HepG2 (cell line): ENCODE data around the gene CMTM3. TPM values are rescaled to one million over a fixed set of nuclear protein-coding genes. Genes with fewer than 3 reads are reported as not detected.
A peak's percentile ranks its signal among the peaks of the same experiment; 100 is the strongest.

ENCODE experiments used
- GABPB1 ChIP-seq: IDR thresholded peaks from 2 replicates; pipeline ENCODE4 v1.6.1; 2016; ENCODE audit warnings: mild to moderate bottlenecking, missing genetic modification reagents, moderate library complexity, missing compliant biosample characterization
- HNF4G ChIP-seq, 2 experiments: sonication (generic) in 1 of 2; formaldehyde crosslinking in 1 of 2; IDR thresholded peaks; 2 replicates each; pipeline versions ENCODE4 v1.4.0 to v1.6.1; 2011 to 2020; ENCODE audit warnings: borderline replicate concordance in 2 of 2, low read depth in 2 of 2, mild to moderate bottlenecking in 2 of 2, low read length in 1 of 2, missing genetic modification reagents in 1 of 2, moderate library complexity in 1 of 2
- JDP2 ChIP-seq: sonication (generic); formaldehyde crosslinking; IDR thresholded peaks from 2 replicates; pipeline ENCODE4 v1.8.1; 2022; ENCODE audit warnings: missing genetic modification reagents, borderline replicate concordance
- KLF16 ChIP-seq, 2 experiments: sonication (generic) in 1 of 2; formaldehyde crosslinking in 1 of 2; IDR thresholded peaks; 2 replicates each; pipeline versions ENCODE4 v1.6.1 to v1.8.0; 2016 to 2023; ENCODE audit warnings: missing genetic modification reagents in 2 of 2, missing compliant biosample characterization in 1 of 2
- ZNF180 ChIP-seq: sonication (generic); formaldehyde crosslinking; IDR thresholded peaks from 2 replicates; pipeline ENCODE4 v1.4.0; 2020; ENCODE audit warnings: low read depth, missing genetic modification reagents, borderline replicate concordance
- ZNF20 ChIP-seq: sonication (generic); formaldehyde crosslinking; IDR thresholded peaks from 2 replicates; pipeline ENCODE4 v1.4.0; 2020; ENCODE audit warnings: mild to moderate bottlenecking, moderate library complexity, missing genetic modification reagents
- ZNF224 ChIP-seq: sonication (generic); formaldehyde crosslinking; IDR thresholded peaks from 2 replicates; pipeline ENCODE4 v1.5.0; 2020; ENCODE audit warnings: mild to moderate bottlenecking, missing genetic modification reagents
- ZNF232 ChIP-seq: sonication (generic); formaldehyde crosslinking; IDR thresholded peaks from 2 replicates; pipeline ENCODE4 v1.4.0; 2020; ENCODE audit warnings: missing genetic modification reagents, borderline replicate concordance
- ZNF350 ChIP-seq: sonication (generic); formaldehyde crosslinking; IDR thresholded peaks from 2 replicates; pipeline ENCODE4 v1.4.0; 2020; ENCODE audit warnings: mild to moderate bottlenecking, low read depth, missing genetic modification reagents, borderline replicate concordance
- ZNF530 ChIP-seq: sonication (generic); formaldehyde crosslinking; IDR thresholded peaks from 2 replicates; pipeline ENCODE4 v1.5.0; 2020; ENCODE audit warnings: low read depth, mild to moderate bottlenecking, missing genetic modification reagents
- ZNF563 ChIP-seq: sonication (generic); formaldehyde crosslinking; IDR thresholded peaks from 2 replicates; pipeline ENCODE4 v1.8.0; 2022; ENCODE audit warnings: mild to moderate bottlenecking, moderate library complexity, missing genetic modification reagents
- ZNF564 ChIP-seq: sonication (generic); formaldehyde crosslinking; IDR thresholded peaks from 2 replicates; pipeline ENCODE4 v1.8.1; 2023; ENCODE audit warnings: mild to moderate bottlenecking, missing genetic modification reagents
- polyA plus RNA-seq, 8 experiments: library from polyadenylated mRNA; depleted of rRNA in 3 of 8; stranded (reverse) in 7 of 8; unstranded in 1 of 8; fragments of >200 nt; fragmentation: Illumina TruSeq in 4 of 8; extraction: Trizol in 4 of 8; gene quantifications; 2 replicates each; pipeline versions ENCODE4 v1.2.1 to v1.2.3, GENCODE V29; 2011 to 2016; ENCODE audit warnings: low read depth in 4 of 8, missing spikeins in 1 of 8, mixed read lengths in 1 of 8; ENCODE audit not compliant: insufficient read depth in 1 of 8
- total RNA-seq, 5 experiments: library from RNA; depleted of rRNA; stranded (reverse); fragments of >200 nt; fragmentation: Illumina TruSeq; extraction: Trizol; gene quantifications; 2 replicates each; pipeline ENCODE4 v1.2.3, GENCODE V29; 2016; ENCODE audit warnings: low read depth in 1 of 5
- TF ChIP-seq, protein P1 (sequence below): sonication (generic); formaldehyde crosslinking; IDR thresholded peaks from 2 replicates; pipeline ENCODE4 v1.4.0; 2020; ENCODE audit warnings: missing genetic modification reagents, borderline replicate concordance
- TF ChIP-seq, protein P2 (sequence below): sonication (generic); formaldehyde crosslinking; IDR thresholded peaks from 2 replicates; pipeline ENCODE4 v1.4.0; 2020; ENCODE audit warnings: mild to moderate bottlenecking, missing genetic modification reagents

Gene CMTM3
- total and polyA plus RNA-seq, 2 of the 13 experiments (the other 11 are each of a cell fraction or from before 2014, with no cell fraction given): 29.2 to 48.7 TPM

DNA sequence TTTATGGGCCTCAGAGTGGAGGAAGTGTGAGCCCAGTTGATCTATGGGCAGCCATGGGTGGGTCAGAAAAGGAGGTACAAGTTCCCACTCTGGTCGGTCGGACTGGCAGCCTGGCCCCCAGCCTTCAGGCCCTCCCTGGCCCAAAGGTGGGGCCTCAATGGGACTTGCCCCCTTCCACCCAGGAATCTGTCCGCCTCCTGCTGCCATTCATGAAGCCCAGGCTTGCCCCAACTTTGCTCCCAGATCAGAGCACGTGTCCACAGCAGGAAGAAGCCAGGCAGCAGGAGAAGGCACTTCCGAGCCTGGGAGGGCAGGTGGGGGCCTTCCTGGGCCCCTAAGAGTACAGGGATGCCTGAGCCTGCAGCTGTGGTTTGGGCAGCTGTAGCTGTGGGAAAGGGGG lies 3.0 kb upstream of the CMTM3 start (continued):
- TF ChIP-seq, protein P1, sequence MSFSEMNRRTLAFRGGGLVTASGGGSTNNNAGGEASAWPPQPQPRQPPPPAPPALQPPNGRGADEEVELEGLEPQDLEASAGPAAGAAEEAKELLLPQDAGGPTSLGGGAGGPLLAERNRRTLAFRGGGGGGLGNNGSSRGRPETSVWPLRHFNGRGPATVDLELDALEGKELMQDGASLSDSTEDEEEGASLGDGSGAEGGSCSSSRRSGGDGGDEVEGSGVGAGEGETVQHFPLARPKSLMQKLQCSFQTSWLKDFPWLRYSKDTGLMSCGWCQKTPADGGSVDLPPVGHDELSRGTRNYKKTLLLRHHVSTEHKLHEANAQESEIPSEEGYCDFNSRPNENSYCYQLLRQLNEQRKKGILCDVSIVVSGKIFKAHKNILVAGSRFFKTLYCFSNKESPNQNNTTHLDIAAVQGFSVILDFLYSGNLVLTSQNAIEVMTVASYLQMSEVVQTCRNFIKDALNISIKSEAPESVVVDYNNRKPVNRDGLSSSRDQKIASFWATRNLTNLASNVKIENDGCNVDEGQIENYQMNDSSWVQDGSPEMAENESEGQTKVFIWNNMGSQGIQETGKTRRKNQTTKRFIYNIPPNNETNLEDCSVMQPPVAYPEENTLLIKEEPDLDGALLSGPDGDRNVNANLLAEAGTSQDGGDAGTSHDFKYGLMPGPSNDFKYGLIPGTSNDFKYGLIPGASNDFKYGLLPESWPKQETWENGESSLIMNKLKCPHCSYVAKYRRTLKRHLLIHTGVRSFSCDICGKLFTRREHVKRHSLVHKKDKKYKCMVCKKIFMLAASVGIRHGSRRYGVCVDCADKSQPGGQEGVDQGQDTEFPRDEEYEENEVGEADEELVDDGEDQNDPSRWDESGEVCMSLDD: no peak
- TF ChIP-seq ZNF530 (CRISPR knock-in tag) (no peak), KLF16 (CRISPR knock-in tag; IDR thresholded peaks at IDR 0.05) (no peak), ZNF232 (CRISPR knock-in tag) (no peak), ZNF564 (CRISPR knock-in tag) (no peak), ZNF563 (0 out of 2 replicates have a peak, but pooled peaks have one; percentile 35), ZNF350 (CRISPR knock-in tag) (0 out of 2 replicates have a peak, but pooled peaks have one; percentile 35), ZNF180 (CRISPR knock-in tag) (no peak), GABPB1 (CRISPR knock-in tag) (peak; percentile 31; the same call in 1 of the 2 replicates), JDP2 (CRISPR knock-in tag) (no peak), ZNF224 (CRISPR knock-in tag) (no peak), ZNF20 (no peak), HNF4G (IDR thresholded peaks at IDR 0.05; ENCODE audit: borderline replicate concordance, low read depth, low read length) (no peak), HNF4G (CRISPR knock-in tag; IDR thresholded peaks at IDR 0.05; ENCODE audit: borderline replicate concordance, low read depth) (0 out of 2 replicates have a peak, but pooled peaks have one; percentile 22)
- TF ChIP-seq, protein P2, sequence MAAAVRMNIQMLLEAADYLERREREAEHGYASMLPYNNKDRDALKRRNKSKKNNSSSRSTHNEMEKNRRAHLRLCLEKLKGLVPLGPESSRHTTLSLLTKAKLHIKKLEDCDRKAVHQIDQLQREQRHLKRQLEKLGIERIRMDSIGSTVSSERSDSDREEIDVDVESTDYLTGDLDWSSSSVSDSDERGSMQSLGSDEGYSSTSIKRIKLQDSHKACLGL (CRISPR knock-in tag): no peak
